SH-SY5Y (cell line): ENCODE data around the gene ARHGAP42.

Experiments
- GATA2 ChIP-seq: IDR thresholded peaks from 2 replicates; pipeline ENCODE4 v1.6.1; 2011; ENCODE audit warnings: mild to moderate bottlenecking, low read depth, low read length
- GATA3 ChIP-seq: IDR thresholded peaks from 2 replicates; pipeline ENCODE4 v1.6.1; 2011; ENCODE audit warnings: low read depth, mild to moderate bottlenecking, low read length, moderate library complexity

DNA sequence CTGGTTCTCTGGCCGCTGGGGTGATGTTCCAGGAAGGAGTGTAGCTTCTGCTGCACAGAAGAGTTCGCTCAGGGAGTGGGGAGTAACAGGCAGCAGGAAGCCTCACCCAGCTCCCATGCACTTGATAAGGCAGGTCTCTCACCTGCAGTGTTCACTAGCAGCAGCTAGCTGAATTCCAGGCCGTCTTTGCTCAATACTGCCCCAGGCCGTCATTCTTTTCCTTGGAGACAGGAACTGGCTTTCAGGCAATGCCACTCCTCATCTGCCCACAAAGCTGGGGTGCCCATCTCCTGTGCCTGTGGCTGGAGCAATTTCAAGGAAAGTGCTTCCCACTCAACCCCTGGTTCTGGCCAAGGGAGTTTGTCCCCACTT is 66.1 kb downstream of the ARHGAP42 start:
- TF ChIP-seq GATA2, result no peak
- TF ChIP-seq GATA3, result no peak
